Heart left ventricle (tissue), 16 donors: ENCODE data around the gene TANGO6. TPM values are rescaled to one million over a fixed set of nuclear protein-coding genes. Genes with fewer than 3 reads are reported as not detected.

Experiments
- ATAC-seq, 4 donors: fragments of 200-7000 bp; cut with Tn5 transposase; one replicate each; pipeline ENCODE4 v1.9.1; 2020 to 2022; ENCODE audit warnings: moderate library complexity in 4 of 4, mild to moderate bottlenecking in 3 of 4, moderate number of reproducible peaks in 1 of 4
- DNase-seq, 5 donors: peaks; one replicate each; pipeline ENCODE4 v3.0.0-alpha.2; 2020
- H3K27ac ChIP-seq, 12 donors: fragments of 200-600 bp; sonication (generic) in 4 of 12; one replicate each; pipeline versions ENCODE4 v1.5.0 to v1.8.0; 2016 to 2022; ENCODE audit warnings: mild to moderate bottlenecking in 2 of 12
- H3K27me3 ChIP-seq, 9 donors: fragments of 200-600 bp; sonication (generic) in 2 of 9; one replicate each; pipeline versions ENCODE4 v1.5.1 to v1.8.0; 2016 to 2022; ENCODE audit warnings: mild to moderate bottlenecking in 3 of 9
- H3K36me3 ChIP-seq, 9 donors: fragments of 200-600 bp; sonication (generic) in 2 of 9; one replicate each; pipeline versions ENCODE4 v1.5.0 to v1.8.0; 2018 to 2022; ENCODE audit warnings: mild to moderate bottlenecking in 2 of 9
- H3K4me1 ChIP-seq, 12 donors: fragments of 200-600 bp; sonication (generic) in 4 of 12; one replicate each; pipeline versions ENCODE4 v1.5.0 to v1.8.0; 2016 to 2022; ENCODE audit warnings: mild to moderate bottlenecking in 3 of 12
- H3K4me3 ChIP-seq, 12 donors: fragments of 200-600 bp; sonication (generic) in 4 of 12; one replicate each; pipeline versions ENCODE4 v1.5.0 to v1.8.0; 2017 to 2022; ENCODE audit warnings: mild to moderate bottlenecking in 9 of 12, moderate library complexity in 4 of 12
- H3K9me3 ChIP-seq, 12 donors: fragments of 200-600 bp; sonication (generic) in 4 of 12; one replicate each; pipeline versions ENCODE4 v1.5.0 to v1.8.0; 2016 to 2022; ENCODE audit warnings: mild to moderate bottlenecking in 1 of 12
- POLR2A ChIP-seq, 2 donors: fragments of 450-650 bp; IDR thresholded peaks; one replicate each; pipeline ENCODE4 v1.6.1; 2017; ENCODE audit warnings: antibody characterized with exemption in 2 of 2, mild to moderate bottlenecking in 2 of 2, moderate library complexity in 2 of 2
- WGBS, 4 donors: extraction: QIAGEN DNeasy Blood & Tissue Kit in 2 of 4; methylation state at CpG; one replicate each; pipeline versions ENCODE4 v1.1.5 to v1.1.7; 2013 to 2018; 5-methylcytosine and 5-hydroxymethylcytosine counted together
- intact Hi-C, 10 donors: fragments of 100-400 bp; cut with DNase I; formaldehyde crosslinking; loops; one replicate each; pipeline versions ENCODE4 v1.11.1 to v1.14.2; 2022
- polyA plus RNA-seq, 2 donors: library from polyadenylated mRNA; stranded (reverse); fragments of 200-250 nt; gene quantifications; one replicate each; pipeline ENCODE4 v1.2.3, GENCODE V29; 2013
- total RNA-seq, 9 donors: library from RNA; depleted of rRNA in 2 of 9; stranded (reverse); fragments of >200 nt in 2 of 9; fragmentation: NEBNext Ultra II Directional in 3 of 9; extraction: Animal tissue kit (Norgen Biotek cat#: 25700) in 3 of 9; gene quantifications; one replicate each; pipeline versions ENCODE4 v1.1.0 to v1.2.4, GENCODE V29; 2016 to 2023
- TF ChIP-seq, protein P1 (sequence below), 12 donors: fragments of 200-600 bp; sonication (generic) in 4 of 12; IDR thresholded peaks; one replicate each; pipeline versions ENCODE4 v1.5.0 to v1.8.0; 2018 to 2022; ENCODE audit warnings: antibody characterized with exemption in 12 of 12, mild to moderate bottlenecking in 5 of 12
- donor health status: ischemic (EF 13 %, LVEDD 7.1; RV severe dilation, severe dysfunction).
- donor health status: healthy with polysubstance abuse.
- donor health status: DM: no; HTN: yes; CAD: no.
- donor health status: DM: no; HTN: no; CAD: no.
- donor health status: ischemic (EF 25% LVEDD 6.9; RV normal size, moderate dysfunction).
- donor health status: ischemic (EF 25% LVEDD 5.7; RV mildly dilated, moderate dysfunction).
- donor health status: healthy.
- donor health status: DM: yes; HTN: yes; CAD: no.
- donor health status: ischemic (EF 35%, LVEDD 5.7; RV mildly dilated, moderate dysfunction).
- donor health status: nonischemic (EF 11% LVEDD 7.7; RV severe dilation, severe dysfunction).
- donor health status: DM: yes; HTN: yes; CAD: no.
- donor health status: PGD.
- donor health status: ischemic (EF 29% LVEDD 5.4; RV normal size, mild dysfunction).
- donor health status: nonischemic (EF 23%, LVEDD 6.1; RV moderate dilation, normal function).

TANGO6 gene
- total and polyA plus RNA-seq, 11 donors: 1.8 to 14.1 (median 8.8) TPM

DNA sequence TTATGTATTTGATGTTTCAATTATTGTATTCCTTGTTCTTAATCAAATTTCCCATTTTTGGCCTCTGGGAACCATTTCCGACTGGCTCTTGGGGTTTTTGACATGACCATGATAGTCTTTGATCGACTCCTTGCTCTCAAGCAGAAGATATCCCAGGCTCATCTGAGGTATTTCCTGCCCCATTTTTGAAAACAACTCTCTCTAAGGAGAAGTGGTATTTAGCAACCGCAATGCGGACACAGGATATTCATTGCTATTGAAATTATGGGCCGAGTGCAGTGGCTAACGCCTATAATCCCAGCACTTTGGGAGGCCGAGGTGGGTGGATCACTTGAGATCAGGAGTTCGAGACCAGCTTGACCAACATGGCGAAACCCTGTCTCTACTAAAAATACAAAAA is 5.5 kb downstream of the TANGO6 start:
- no peak for DNase-seq
- WGBS, 4 donors: 73 to 89% (median 75%) methylated on average over 9 of the region's 9 CpGs

DNA sequence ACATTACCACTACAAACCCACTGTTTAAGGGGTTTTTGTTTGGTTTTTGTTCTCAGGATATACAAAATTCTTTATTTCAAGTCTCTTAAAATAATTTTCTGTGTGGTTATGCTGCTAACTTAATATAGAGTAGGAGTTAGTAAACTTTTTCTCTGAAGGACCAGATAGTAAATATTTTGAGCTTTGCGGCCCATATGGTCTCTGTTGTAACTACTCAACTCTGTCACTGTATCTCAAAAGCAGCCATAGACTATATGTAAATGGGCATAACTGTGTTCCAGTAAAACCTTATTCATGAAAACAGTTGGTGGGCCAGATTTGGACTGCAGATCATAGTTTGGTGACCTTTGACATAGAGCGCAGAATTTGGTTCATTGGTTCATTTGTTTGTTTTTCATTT is 7.2 kb downstream of the TANGO6 start:
- ATAC-seq: no peak
- intact Hi-C loops: no loop called here
- Histone ChIP-seq H3K4me3 (no peak overlapping the region), H3K36me3 (peaks cover 0 to 2% (median 0%) of the 10 kb centered on the region in 9 donors), H3K27me3 (no peaks in the 10 kb centered on the region), H3K27ac (no peak overlapping the region), H3K4me1 (peaks cover 0 to 6% (median 0%) of the 10 kb centered on the region in 12 donors), H3K9me3 (no peaks in the 10 kb centered on the region)
- DNase-seq: no peak
- TF ChIP-seq, protein P1, sequence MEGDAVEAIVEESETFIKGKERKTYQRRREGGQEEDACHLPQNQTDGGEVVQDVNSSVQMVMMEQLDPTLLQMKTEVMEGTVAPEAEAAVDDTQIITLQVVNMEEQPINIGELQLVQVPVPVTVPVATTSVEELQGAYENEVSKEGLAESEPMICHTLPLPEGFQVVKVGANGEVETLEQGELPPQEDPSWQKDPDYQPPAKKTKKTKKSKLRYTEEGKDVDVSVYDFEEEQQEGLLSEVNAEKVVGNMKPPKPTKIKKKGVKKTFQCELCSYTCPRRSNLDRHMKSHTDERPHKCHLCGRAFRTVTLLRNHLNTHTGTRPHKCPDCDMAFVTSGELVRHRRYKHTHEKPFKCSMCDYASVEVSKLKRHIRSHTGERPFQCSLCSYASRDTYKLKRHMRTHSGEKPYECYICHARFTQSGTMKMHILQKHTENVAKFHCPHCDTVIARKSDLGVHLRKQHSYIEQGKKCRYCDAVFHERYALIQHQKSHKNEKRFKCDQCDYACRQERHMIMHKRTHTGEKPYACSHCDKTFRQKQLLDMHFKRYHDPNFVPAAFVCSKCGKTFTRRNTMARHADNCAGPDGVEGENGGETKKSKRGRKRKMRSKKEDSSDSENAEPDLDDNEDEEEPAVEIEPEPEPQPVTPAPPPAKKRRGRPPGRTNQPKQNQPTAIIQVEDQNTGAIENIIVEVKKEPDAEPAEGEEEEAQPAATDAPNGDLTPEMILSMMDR (IDR thresholded peaks at IDR 0.05): no peak
- TF ChIP-seq POLR2A (IDR thresholded peaks at IDR 0.05): no peak
- 91 to 98% (median 96%) methylated on average over 2 of the region's 2 CpGs for WGBS, 4 donors

More for the DNA sequence above, 5.5 kb downstream of the TANGO6 start:
- no peak overlapping the region for H3K27ac ChIP-seq
- no peaks in the 10 kb centered on the region for H3K27me3 ChIP-seq
- TF ChIP-seq, protein P1 (IDR thresholded peaks at IDR 0.05): no peak
- TF ChIP-seq POLR2A (IDR thresholded peaks at IDR 0.05): no peak
- no peak for ATAC-seq
- no peak overlapping the region for H3K4me3 ChIP-seq
- H3K9me3 ChIP-seq: no peaks in the 10 kb centered on the region
- peaks cover 0 to 15% (median 5%) of the 10 kb centered on the region in 12 donors for H3K4me1 ChIP-seq
- intact Hi-C loops: loop anchor here in 8 of 10 donors (5.0 to 10.0 kb wide), 5 partner anchors 269 to 324 kb away; partner anchors contain the start of gene ZFP90 (in 1 of the 8)
- peaks cover 0 to 2% (median 0%) of the 10 kb centered on the region in 9 donors for H3K36me3 ChIP-seq

DNA sequence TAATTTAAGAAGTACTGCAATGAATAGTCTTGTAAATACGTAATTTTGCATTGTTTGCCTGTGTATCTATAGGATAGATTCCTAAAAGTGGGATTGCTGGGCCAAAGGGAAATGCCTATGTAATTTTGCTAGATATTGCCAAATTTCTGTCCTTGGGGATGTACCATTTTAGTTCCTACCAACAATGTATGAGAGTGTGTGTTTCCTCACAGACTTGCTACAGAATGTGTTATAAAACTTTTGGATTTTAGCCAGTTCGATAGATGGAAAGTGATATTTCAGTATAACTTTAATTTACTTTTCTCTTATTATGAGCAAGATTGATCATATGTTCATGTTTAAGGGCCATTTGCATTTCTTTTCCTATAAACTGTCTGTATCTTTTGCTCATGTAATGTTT is 8.3 kb downstream of the TANGO6 start:
- TF ChIP-seq, protein P1 (IDR thresholded peaks at IDR 0.05): no peak
- no peak for TF ChIP-seq POLR2A (IDR thresholded peaks at IDR 0.05)
- Histone ChIP-seq H3K9me3 (no peaks in the 10 kb centered on the region), H3K27ac (no peak overlapping the region), H3K4me1 (peaks cover 0 to 6% (median 0%) of the 10 kb centered on the region in 12 donors), H3K27me3 (no peaks in the 10 kb centered on the region), H3K4me3 (no peak overlapping the region), H3K36me3 (peaks cover 0 to 2% (median 0%) of the 10 kb centered on the region in 9 donors)
- no peak for ATAC-seq
- WGBS, 4 donors: 75 to 87% (median 83%) methylated on average over 2 of the region's 2 CpGs
- no peak for DNase-seq
- intact Hi-C loops: no loop called here

DNA sequence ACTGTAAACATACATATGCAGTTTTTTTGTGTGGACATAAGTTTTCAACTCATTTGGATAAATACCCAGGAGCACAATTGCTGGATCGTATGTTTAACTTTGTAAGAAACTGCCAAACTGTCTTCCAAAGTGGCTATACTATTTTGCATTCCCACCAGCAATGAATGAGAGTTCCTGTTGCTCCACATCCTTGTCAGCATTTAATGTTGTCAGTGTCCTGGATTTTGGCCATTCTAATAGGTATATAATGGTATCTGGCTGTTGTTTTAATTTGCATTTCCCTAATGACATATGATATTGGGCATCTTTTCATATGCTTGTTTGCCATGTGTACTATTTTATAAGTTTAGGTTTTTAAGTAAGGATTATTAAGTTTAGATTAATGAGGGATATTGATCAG is 14.1 kb downstream of the TANGO6 start:
- H3K27ac ChIP-seq: no peak overlapping the region
- no peak for TF ChIP-seq POLR2A (IDR thresholded peaks at IDR 0.05)
- TF ChIP-seq, protein P1 (IDR thresholded peaks at IDR 0.05): no peak
- 92 to 97% (median 93%) methylated on average over 1 of the region's 1 CpG for WGBS, 4 donors
- no peaks in the 10 kb centered on the region for H3K27me3 ChIP-seq
- DNase-seq: no peak
- H3K9me3 ChIP-seq: peaks cover 0 to 10% (median 0%) of the 10 kb centered on the region in 12 donors
- intact Hi-C loops: no loop called here
- no peak for ATAC-seq
- H3K36me3 ChIP-seq: peaks cover 0 to 30% (median 19%) of the 10 kb centered on the region in 9 donors
- no peak overlapping the region for H3K4me3 ChIP-seq
- no peaks in the 10 kb centered on the region for H3K4me1 ChIP-seq
